ENCODE results near the gene UMAD1.

DNA sequence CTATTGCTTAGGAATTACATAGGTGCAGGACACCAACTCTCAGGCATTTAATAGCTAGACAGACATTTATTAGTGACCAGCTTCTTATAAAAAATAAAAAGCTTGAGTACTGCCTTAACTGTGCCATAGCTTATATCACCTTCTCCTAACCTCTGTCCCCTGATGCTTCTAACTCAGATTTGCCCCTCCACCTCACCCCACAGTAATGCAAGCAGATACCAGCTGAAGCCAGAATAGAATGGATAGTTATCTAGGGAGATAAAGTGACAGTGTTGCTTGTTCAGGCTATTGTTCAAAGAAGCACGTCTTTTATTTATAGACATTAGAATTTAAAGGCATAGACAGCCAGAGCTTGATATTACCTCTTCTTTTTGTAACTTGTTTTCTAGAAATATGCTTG lies 228.5 kb downstream of the UMAD1 start:
- no peak for TF ChIP-seq CTCF (IDR thresholded peaks at IDR 0.05 in 8 of 11, conservative IDR thresholded peaks at IDR 0.05 in 3 of 11)
- TF ChIP-seq POLR2A (IDR thresholded peaks at IDR 0.05): no peak
